KMS-11 (cell line): ENCODE results near the gene BCAS1.

Experiments used
- H2AFZ ChIP-seq: fragments of 200-600 bp; sonication (generic); 2 replicates; pipeline ENCODE4 v1.6.1; 2016; ENCODE audit warnings: antibody characterized with exemption, mixed run types, low read depth
- H3K27ac ChIP-seq: fragments of 200-600 bp; sonication (generic); 2 replicates; pipeline ENCODE4 v1.6.1; 2016; ENCODE audit warnings: mild to moderate bottlenecking, mixed run types
- H3K27me3 ChIP-seq: fragments of 200-600 bp; sonication (generic); 2 replicates; pipeline ENCODE4 v1.6.1; 2017; ENCODE audit warnings: mild to moderate bottlenecking, low read depth, mixed run types, moderate library complexity; ENCODE audit not compliant: insufficient read depth
- H3K36me3 ChIP-seq: fragments of 200-600 bp; sonication (generic); 2 replicates; pipeline ENCODE4 v1.6.1; 2017; ENCODE audit warnings: mild to moderate bottlenecking, mixed run types; ENCODE audit not compliant: insufficient read depth
- H3K4me1 ChIP-seq: fragments of 200-600 bp; sonication (generic); 2 replicates; pipeline ENCODE4 v1.6.1; 2016; ENCODE audit warnings: mild to moderate bottlenecking, low read depth, mixed run types; ENCODE audit not compliant: poor library complexity, severe bottlenecking
- H3K4me2 ChIP-seq: fragments of 200-600 bp; sonication (generic); 2 replicates; pipeline ENCODE4 v1.7.0; 2016; ENCODE audit warnings: mild to moderate bottlenecking, mixed run types
- H3K4me3 ChIP-seq: fragments of 200-600 bp; sonication (generic); IDR thresholded peaks from 2 replicates; pipeline ENCODE4 v1.6.1; 2017; ENCODE audit warnings: low read depth, low read length, mixed read lengths; ENCODE audit not compliant: insufficient read depth
- H3K79me2 ChIP-seq: fragments of 200-600 bp; sonication (generic); 2 replicates; pipeline ENCODE4 v1.6.1; 2016; ENCODE audit warnings: low read depth, mixed run types; ENCODE audit not compliant: insufficient read depth
- H3K9ac ChIP-seq: fragments of 200-600 bp; sonication (generic); 2 replicates; pipeline ENCODE4 v1.6.1; 2016; ENCODE audit warnings: mild to moderate bottlenecking, mixed run types
- H4K20me1 ChIP-seq: fragments of 200-600 bp; sonication (generic); 2 replicates; pipeline ENCODE4 v1.6.1; 2016; ENCODE audit warnings: mild to moderate bottlenecking, mixed run types; ENCODE audit not compliant: insufficient read depth
- TF ChIP-seq, protein P1 (sequence below): fragments of 200-600 bp; sonication (generic); conservative IDR thresholded peaks from 2 replicates; pipeline ENCODE4 v1.6.1; 2017; ENCODE audit warnings: low read depth, mild to moderate bottlenecking, antibody characterized with exemption, low read length, moderate library complexity, mixed read lengths

Gene BCAS1

DNA sequence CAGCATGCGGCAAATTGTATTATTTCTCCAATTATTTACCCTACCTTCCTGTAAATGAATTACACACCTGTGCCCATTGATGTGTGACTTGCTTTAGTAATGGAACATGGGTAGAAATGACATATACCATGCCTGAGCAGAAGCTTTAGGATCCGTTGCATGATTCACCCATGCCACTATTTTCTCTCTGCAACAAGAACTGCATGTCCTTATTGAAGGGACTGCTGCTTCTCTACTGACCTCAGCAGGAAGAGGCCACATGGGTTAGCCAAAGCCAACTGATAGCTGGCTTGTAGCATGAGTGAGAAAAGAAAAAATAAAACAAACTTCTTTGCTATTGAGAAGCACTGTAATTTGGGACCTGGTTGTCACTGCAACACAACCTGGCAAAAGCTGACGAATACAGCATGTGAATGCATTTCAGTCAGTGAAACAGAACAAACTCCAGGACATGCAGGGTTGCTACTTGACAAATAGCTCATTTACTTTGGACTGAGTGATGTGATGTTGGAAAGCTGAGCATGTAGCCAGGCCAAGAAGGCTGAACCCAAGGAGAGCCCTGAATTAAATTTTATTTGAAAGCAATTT, 99.2 kb downstream of the BCAS1 start:
- H3K36me3 ChIP-seq, result no peaks in the 10 kb centered on the region
- no peaks in the 10 kb centered on the region for H3K27me3 ChIP-seq
- no peak overlapping the region for H2AFZ ChIP-seq
- no peaks in the 10 kb centered on the region for H4K20me1 ChIP-seq
- peaks cover 13% of the 10 kb centered on the region for H3K4me1 ChIP-seq
- no peak overlapping the region for H3K9ac ChIP-seq
- H3K79me2 ChIP-seq, result no peaks in the 10 kb centered on the region
- H3K27ac ChIP-seq, result no peak overlapping the region
- H3K4me2 ChIP-seq, result no peak overlapping the region
- no peak overlapping the region for H3K4me3 ChIP-seq
- TF ChIP-seq, protein P1, sequence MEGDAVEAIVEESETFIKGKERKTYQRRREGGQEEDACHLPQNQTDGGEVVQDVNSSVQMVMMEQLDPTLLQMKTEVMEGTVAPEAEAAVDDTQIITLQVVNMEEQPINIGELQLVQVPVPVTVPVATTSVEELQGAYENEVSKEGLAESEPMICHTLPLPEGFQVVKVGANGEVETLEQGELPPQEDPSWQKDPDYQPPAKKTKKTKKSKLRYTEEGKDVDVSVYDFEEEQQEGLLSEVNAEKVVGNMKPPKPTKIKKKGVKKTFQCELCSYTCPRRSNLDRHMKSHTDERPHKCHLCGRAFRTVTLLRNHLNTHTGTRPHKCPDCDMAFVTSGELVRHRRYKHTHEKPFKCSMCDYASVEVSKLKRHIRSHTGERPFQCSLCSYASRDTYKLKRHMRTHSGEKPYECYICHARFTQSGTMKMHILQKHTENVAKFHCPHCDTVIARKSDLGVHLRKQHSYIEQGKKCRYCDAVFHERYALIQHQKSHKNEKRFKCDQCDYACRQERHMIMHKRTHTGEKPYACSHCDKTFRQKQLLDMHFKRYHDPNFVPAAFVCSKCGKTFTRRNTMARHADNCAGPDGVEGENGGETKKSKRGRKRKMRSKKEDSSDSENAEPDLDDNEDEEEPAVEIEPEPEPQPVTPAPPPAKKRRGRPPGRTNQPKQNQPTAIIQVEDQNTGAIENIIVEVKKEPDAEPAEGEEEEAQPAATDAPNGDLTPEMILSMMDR, result no peak

DNA sequence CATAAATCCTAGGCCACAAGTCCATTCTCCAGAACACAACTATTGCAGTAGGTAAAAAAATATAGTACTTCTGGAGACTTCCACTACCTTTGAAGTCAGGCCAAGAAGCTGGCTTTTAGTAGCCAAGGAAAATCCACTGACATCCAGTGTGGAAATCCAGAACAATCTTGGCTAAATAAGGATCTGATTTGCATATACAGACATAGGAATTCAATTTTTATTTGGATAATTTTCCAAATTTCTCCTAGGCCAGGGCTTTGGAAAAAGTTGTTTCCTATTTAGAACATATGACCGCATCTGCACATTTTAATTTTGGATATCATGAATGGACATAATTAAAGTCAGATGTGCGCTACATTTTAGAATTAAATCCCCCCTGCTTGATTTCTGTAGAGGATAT, 100.2 kb downstream of the BCAS1 start:
- peaks cover 15% of the 10 kb centered on the region for H3K4me1 ChIP-seq
- no peak overlapping the region for H3K27ac ChIP-seq
- TF ChIP-seq, protein P1, result no peak
- H3K4me2 ChIP-seq, result no peak overlapping the region
- H3K4me3 ChIP-seq, result no peak overlapping the region
- no peaks in the 10 kb centered on the region for H3K36me3 ChIP-seq
- H4K20me1 ChIP-seq, result no peaks in the 10 kb centered on the region
- H2AFZ ChIP-seq, result no peak overlapping the region
- H3K27me3 ChIP-seq, result no peaks in the 10 kb centered on the region
- H3K79me2 ChIP-seq, result no peaks in the 10 kb centered on the region
- no peak overlapping the region for H3K9ac ChIP-seq

DNA sequence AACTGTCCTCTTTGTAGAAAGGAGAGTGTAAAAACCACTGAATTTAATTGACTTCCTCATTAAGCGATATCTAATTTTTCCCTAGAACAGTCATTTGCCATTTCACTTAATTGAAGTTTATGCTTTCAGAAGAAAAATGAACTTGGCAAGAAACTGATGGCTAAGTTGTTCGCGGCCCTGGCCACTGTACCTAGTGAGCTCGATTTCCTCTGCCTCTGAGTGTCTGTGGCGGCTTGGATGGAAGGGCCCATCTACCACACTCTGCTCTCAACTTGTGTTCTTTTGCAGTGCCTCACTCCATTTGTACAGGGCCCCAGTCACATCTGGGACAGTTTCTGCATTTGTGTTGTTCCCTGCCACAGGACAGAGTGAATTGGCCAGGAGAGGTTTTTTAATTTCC, 102.9 kb downstream of the BCAS1 start:
- Histone ChIP-seq H3K4me1 (peaks cover 15% of the 10 kb centered on the region), H2AFZ (no peak overlapping the region), H3K79me2 (no peaks in the 10 kb centered on the region), H3K4me3 (no peak overlapping the region), H3K27me3 (no peaks in the 10 kb centered on the region), H3K4me2 (no peak overlapping the region), H3K36me3 (no peaks in the 10 kb centered on the region), H3K9ac (no peak overlapping the region), H4K20me1 (no peaks in the 10 kb centered on the region), H3K27ac (no peak overlapping the region)
- TF ChIP-seq, protein P1, result no peak

DNA sequence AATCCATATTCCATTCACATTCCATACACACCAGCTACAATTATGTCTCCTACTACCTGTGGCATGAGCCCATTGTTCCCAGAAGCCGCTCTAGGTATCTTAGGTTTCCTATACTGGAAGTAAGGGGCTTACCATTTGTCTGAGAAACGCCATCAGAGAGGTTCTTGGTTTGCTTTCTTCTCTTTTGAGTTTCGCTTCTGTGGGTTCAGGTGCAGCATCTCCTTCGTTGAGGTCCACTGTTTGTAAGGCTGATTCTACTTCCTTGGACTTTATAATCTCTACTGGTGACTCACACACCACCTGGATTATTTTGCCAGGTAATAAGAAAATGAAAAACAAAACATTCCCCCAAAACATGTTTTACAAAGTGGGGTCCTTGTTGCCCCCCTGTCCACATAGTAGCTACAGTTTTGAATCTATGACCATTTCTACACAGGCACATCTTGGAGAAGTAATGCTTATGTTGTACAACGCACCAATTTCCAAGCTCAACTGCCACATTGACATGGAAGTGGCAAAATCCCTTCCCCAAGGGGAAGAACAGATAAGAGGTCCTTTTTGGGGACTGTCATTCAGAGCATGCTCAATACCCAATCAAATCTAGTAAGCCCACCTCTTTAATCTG, 103.5 kb downstream of the BCAS1 start:
- Histone ChIP-seq H3K4me2 (peak overlapping the region; percentile 14; the same call in 1 of the 2 replicates), H3K27ac (no peak overlapping the region)

More for the DNA sequence above, 103.5 kb downstream of the BCAS1 start:
- H3K4me1 ChIP-seq, result peaks cover 15% of the 10 kb centered on the region
- H3K36me3 ChIP-seq, result no peaks in the 10 kb centered on the region
- no peaks in the 10 kb centered on the region for H4K20me1 ChIP-seq
- H3K27me3 ChIP-seq, result no peaks in the 10 kb centered on the region
- H3K9ac ChIP-seq, result no peak overlapping the region
- no peak overlapping the region for H2AFZ ChIP-seq
- H3K79me2 ChIP-seq, result no peaks in the 10 kb centered on the region
- no peak overlapping the region for H3K4me3 ChIP-seq
- TF ChIP-seq, protein P1, result no peak
